GM12873 (cell line): ENCODE data around the gene SLC8A3.

Source experiments
- CTCF ChIP-seq: IDR thresholded peaks from 2 replicates; pipeline ENCODE4 v1.5.1; 2012; ENCODE audit warnings: low read depth, mild to moderate bottlenecking, moderate library complexity, low read length, control low read depth; ENCODE audit not compliant: insufficient read depth; ENCODE audit errors: missing control alignments

The SLC8A3 gene

GRCh38 chr14:70013271-70013873 lies 175.4 kb downstream of the SLC8A3 start:
- TF ChIP-seq CTCF: peak; percentile 89

GRCh38 chr14:70011708-70012107 lies 177.0 kb downstream of the SLC8A3 start:
- no peak for TF ChIP-seq CTCF

GRCh38 chr14:70011098-70011497 lies 177.7 kb downstream of the SLC8A3 start:
- TF ChIP-seq CTCF: no peak

GRCh38 chr14:70009961-70010360 lies 178.8 kb downstream of the SLC8A3 start:
- TF ChIP-seq CTCF: no peak

- no peak for TF ChIP-seq CTCF
Measured at GRCh38 chr14:70008284-70009262, 180.2 kb downstream of the SLC8A3 start.

GRCh38 chr14:70006699-70007098 lies 182.1 kb downstream of the SLC8A3 start:
- no peak for TF ChIP-seq CTCF

- no peak for TF ChIP-seq CTCF
Measured at GRCh38 chr14:70005281-70005805, 183.4 kb downstream of the SLC8A3 start.
